Keratinocyte (primary cell): ENCODE measurements around the gene REL.

ENCODE experiments used
- CTCF ChIP-seq, 3 experiments: IDR thresholded peaks in 1 of 3; conservative IDR thresholded peaks in 1 of 3; optimal IDR thresholded peaks in 1 of 3; 2 replicates in 2 of 3; 3 replicates in 1 of 3; pipeline versions ENCODE3 to v1.5.1; 2011; ENCODE audit warnings: low read length in 3 of 3, mild to moderate bottlenecking in 3 of 3, moderate library complexity in 2 of 3, control low read depth in 1 of 3, inconsistent platforms in 1 of 3; ENCODE audit not compliant: insufficient read depth in 2 of 3; ENCODE audit errors: extremely low read depth in 1 of 3
- EZH2 ChIP-seq: IDR thresholded peaks from one replicate; pipeline ENCODE4 v1.6.1; 2012; ENCODE audit warnings: inconsistent platforms, mild to moderate bottlenecking, low read length, moderate library complexity

GRCh38 chr2:60836491-60836890 is 44.9 kb upstream of the REL start:
- TF ChIP-seq CTCF (optimal IDR thresholded peaks at IDR 0.05 in 1 of 3, IDR thresholded peaks at IDR 0.05 in 1 of 3, conservative IDR thresholded peaks at IDR 0.05 in 1 of 3; ENCODE audit: extremely low read depth in 1 of 3, insufficient read depth in 2 of 3, low read length in 3 of 3): no peak
- TF ChIP-seq EZH2: no peak
